GM12878 (cell line): Measurements from ENCODE around the gene XPOT. TPM values are rescaled to one million over a fixed set of nuclear protein-coding genes. Genes with fewer than 3 reads are reported as not detected.

Source experiments
- ATAC-seq: fragments of 200-7000 bp; cut with Tn5 transposase; 3 replicates; pipeline ENCODE4 v1.9.1; 2020; ENCODE audit warnings: mild to moderate bottlenecking, moderate library complexity
- Bru-seq: library from RNA; stranded (reverse); fragments of 400-500 nt; gene quantifications from one replicate; lab custom pipeline; 2021; lab: Mats Ljungman, UMichigan
- BruChase-seq, 2 experiments: library from RNA; stranded (reverse); fragments of 400-500 nt; gene quantifications; one replicate each; lab custom pipeline; 2021; lab: Mats Ljungman, UMichigan
- BruUV-seq: library from RNA; stranded (reverse); fragments of 400-500 nt; replicated peaks from 2 replicates; lab custom pipeline; 2021; lab: Mats Ljungman, UMichigan
- CTCF ChIA-PET: fragments of 300-600 bp; sonication (Branson Sonifier 250); formaldehyde crosslinking; extraction: SDS; loops from one replicate; lab custom pipeline; 2021; ENCODE audit warnings: inconsistent platforms; lab: Yijun Ruan, JAX
- POLR2A ChIA-PET: fragments of 350-600 bp; formaldehyde crosslinking; extraction: SDS; loops from one replicate; lab custom pipeline; 2021; ENCODE audit warnings: inconsistent platforms; lab: Charles Lee
- RAD21 ChIA-PET: fragments of 300-600 bp; sonication (Branson Sonifier 250); formaldehyde crosslinking; loops from one replicate; lab custom pipeline; 2023; ENCODE audit warnings: antibody characterized with exemption; ENCODE audit not compliant: unreplicated experiment; lab: Charles Lee
- SMC1A ChIA-PET: fragments of 300-600 bp; sonication (Branson Sonifier 250); formaldehyde crosslinking; loops from one replicate; lab custom pipeline; 2023; ENCODE audit not compliant: unreplicated experiment, uncharacterized antibody; lab: Charles Lee
- DNase-seq: peaks from one replicate; pipeline ENCODE4 v3.0.0-alpha.2; 2011; ENCODE audit warnings: low read depth, low spot score
- FAIRE-seq: peaks from 3 replicates; lab custom pipeline; 2011; peaks lifted over from hg19 to GRCh38; lab: Jason Lieb, UNC
- H2AFZ ChIP-seq: 2 replicates; pipeline ENCODE4 v1.6.0; 2011; ENCODE audit warnings: low read depth, low read length, control low read depth; ENCODE audit not compliant: control insufficient read depth
- H3K27ac ChIP-seq: 2 replicates; pipeline ENCODE4 v1.5.1; 2011; ENCODE audit warnings: control low read depth; ENCODE audit not compliant: control insufficient read depth, insufficient read depth
- H3K27me3 ChIP-seq, 2 experiments: replicated peaks in 1 of 2; 2 replicates each; pipeline versions ENCODE4 v1.6.0 to v1.6.1; 2011; ENCODE audit warnings: low read length in 1 of 2; ENCODE audit not compliant: control insufficient read depth in 2 of 2, insufficient read depth in 2 of 2
- H3K36me3 ChIP-seq, 2 experiments: 2 replicates each; pipeline ENCODE4 v1.5.1; 2011; ENCODE audit warnings: low read length in 1 of 2; ENCODE audit not compliant: control insufficient read depth in 2 of 2, insufficient read depth in 2 of 2
- H3K4me1 ChIP-seq: 2 replicates; pipeline ENCODE4 v1.6.1; 2011; ENCODE audit warnings: mild to moderate bottlenecking, low read length, moderate library complexity, mixed read lengths; ENCODE audit not compliant: control insufficient read depth, insufficient read depth
- H3K4me2 ChIP-seq: 2 replicates; pipeline ENCODE4 v1.6.0; 2011; ENCODE audit warnings: control low read depth; ENCODE audit not compliant: control insufficient read depth, insufficient read depth
- H3K4me3 ChIP-seq: fragments of 200-600 bp; sonication (generic); 2 replicates; pipeline ENCODE4 v1.5.1; 2016
- H3K79me2 ChIP-seq: 2 replicates; pipeline ENCODE4 v1.6.0; 2011; ENCODE audit warnings: low read length; ENCODE audit not compliant: control insufficient read depth, insufficient read depth
- H3K9ac ChIP-seq: 2 replicates; pipeline ENCODE4 v1.8.0; 2011; ENCODE audit warnings: low read length, control low read depth, mixed read lengths; ENCODE audit not compliant: control insufficient read depth, insufficient read depth
- H3K9me3 ChIP-seq: replicated peaks from 3 replicates; pipeline ENCODE4 v1.5.1; 2011; ENCODE audit warnings: mild to moderate bottlenecking, low read length; ENCODE audit not compliant: control insufficient read depth, insufficient read depth
- H4K20me1 ChIP-seq: 2 replicates; pipeline ENCODE4 v1.6.0; 2011; ENCODE audit not compliant: control insufficient read depth, insufficient read depth
- BHLHE40 ChIP-seq, 2 experiments: fragments of 450-650 bp in 1 of 2; IDR thresholded peaks; 2 replicates each; pipeline ENCODE4 v1.6.1; 2011 to 2017; ENCODE audit warnings: low read depth in 2 of 2, borderline replicate concordance in 1 of 2, improper control_type of control experiment in 1 of 2, low read length in 1 of 2, mild to moderate bottlenecking in 1 of 2
- GABPA ChIP-seq: IDR thresholded peaks from 2 replicates; pipeline ENCODE4 v1.6.1; 2014; ENCODE audit warnings: antibody characterized with exemption, low read depth, mild to moderate bottlenecking, inconsistent platforms
- HCFC1 ChIP-seq: fragments of 150-350 bp; IDR thresholded peaks from 2 replicates; pipeline ENCODE4 v1.6.1; 2014; ENCODE audit warnings: low read length
- HDGF ChIP-seq: fragments of 450-650 bp; IDR thresholded peaks from 2 replicates; pipeline ENCODE4 v1.6.1; 2016; ENCODE audit warnings: antibody characterized with exemption
- MEF2A ChIP-seq: IDR thresholded peaks from 2 replicates; pipeline ENCODE4 v1.6.1; 2011; ENCODE audit warnings: low read depth, mild to moderate bottlenecking, low read length, moderate library complexity; ENCODE audit not compliant: insufficient read depth
- MTA3 ChIP-seq: IDR thresholded peaks from 2 replicates; pipeline ENCODE4 v1.6.1; 2012; ENCODE audit warnings: low read length, inconsistent platforms, borderline replicate concordance
- RB1 ChIP-seq: fragments of 450-650 bp; formaldehyde crosslinking; IDR thresholded peaks from 2 replicates; pipeline ENCODE4 v1.6.1; 2017; ENCODE audit warnings: mild to moderate bottlenecking, borderline replicate concordance
- SIX5 ChIP-seq: IDR thresholded peaks from 2 replicates; pipeline ENCODE4 v1.6.1; 2011; ENCODE audit warnings: mild to moderate bottlenecking, low read depth, low read length, moderate library complexity; ENCODE audit not compliant: severe bottlenecking
- SREBF1 ChIP-seq: IDR thresholded peaks from 2 replicates; pipeline ENCODE4 v1.6.1; 2012; ENCODE audit warnings: mild to moderate bottlenecking, low read length
- STAT3 ChIP-seq: IDR thresholded peaks from 2 replicates; pipeline ENCODE4 v1.6.1; 2011; ENCODE audit warnings: low read depth, low read length, improper control_type of control experiment
- SUPT20H ChIP-seq: IDR thresholded peaks from 2 replicates; pipeline ENCODE4 v1.6.1; 2011; ENCODE audit warnings: low read depth, mild to moderate bottlenecking, low read length, moderate library complexity, borderline replicate concordance; ENCODE audit not compliant: control insufficient read depth
- ZNF384 ChIP-seq: IDR thresholded peaks from 2 replicates; pipeline ENCODE4 v1.6.1; 2012; ENCODE audit warnings: low read depth, mild to moderate bottlenecking, low read length, improper control_type of control experiment, borderline replicate concordance
- WGBS: methylation state at CpG from one replicate; pipeline ENCODE4 v1.1.6; 2016; ENCODE audit warnings: low lambda C conversion rate; ENCODE audit not compliant: insufficient replicate concordance, insufficient coverage; ENCODE audit errors: missing lambda C conversion rate; 5-methylcytosine and 5-hydroxymethylcytosine counted together
- in situ Hi-C: fragments of 300-500 bp; cut with MboI; formaldehyde crosslinking; loops from 9 replicates; pipeline ENCODE4 v1.14.3; 2018; ENCODE audit warnings: mixed read lengths
- intact Hi-C: fragments of 100-400 bp; cut with micrococcal nuclease; formaldehyde crosslinking; loops from one replicate; pipeline ENCODE4 v1.14.2; 2022; ENCODE audit not compliant: unreplicated experiment
- long read RNA-seq, 2 experiments: library from polyadenylated mRNA; unstranded; transcript quantifications; one replicate each; pipeline ENCODE4 v2.0.0, GENCODE V29; 2019 to 2020
- polyA minus RNA-seq, 3 experiments: library from RNA; depleted of rRNA, polyadenylated mRNA; stranded (reverse); fragments of >200 nt; gene quantifications; 2 replicates each; pipeline ENCODE4 v1.2.3, GENCODE V29; 2011
- polyA plus RNA-seq, 11 experiments: library from polyadenylated mRNA; depleted of rRNA in 4 of 11; unstranded in 6 of 11; stranded (reverse) in 5 of 11; fragments of >200 nt; fragmentation: Nextera tagmentation in 4 of 11; fragmentation: Illumina TruSeq in 1 of 11; extraction: Ambion mirVana in 4 of 11; extraction: Trizol in 1 of 11; gene quantifications; 1 replicate in 1 of 11; 2 replicates in 10 of 11; pipeline versions ENCODE4 v1.2.1 to v1.2.3, GENCODE V29; 2011 to 2016; ENCODE audit warnings: inconsistent platforms in 2 of 11, missing spikeins in 2 of 11, low read depth in 1 of 11
- total RNA-seq, 4 experiments: library from RNA; depleted of rRNA in 3 of 4; stranded (reverse); fragments of >200 nt in 3 of 4; fragmentation: Illumina TruSeq in 1 of 4; extraction: Trizol in 1 of 4; gene quantifications; 2 replicates each; pipeline versions ENCODE4 v1.2.1 to v1.2.3, GENCODE V29; 2013 to 2021
- TF ChIP-seq, protein P1 (sequence below): IDR thresholded peaks from 2 replicates; pipeline ENCODE4 v1.6.1; 2011; ENCODE audit warnings: borderline replicate concordance, low read depth, mild to moderate bottlenecking, moderate library complexity, mixed read lengths, low read length; ENCODE audit not compliant: insufficient read depth; ENCODE audit errors: extremely low read length
- TF ChIP-seq, protein P2 (sequence below): IDR thresholded peaks from 2 replicates; pipeline ENCODE4 v1.6.1; 2011; ENCODE audit warnings: low read depth, low read length, improper control_type of control experiment, borderline replicate concordance
- TF ChIP-seq, protein P3 (sequence below): fragments of 450-650 bp; IDR thresholded peaks from 2 replicates; pipeline ENCODE4 v1.6.1; 2014; ENCODE audit warnings: mild to moderate bottlenecking

XPOT gene
- total RNA-seq (2013; cell fraction: nucleolus; rRNA removed), result 84.1 and 89.9 TPM in 2 replicates
- total RNA-seq (2014; rRNA removed), result 48.9 and 51.7 TPM in 2 replicates
- 52.3 and 54.7 TPM in 2 replicates for total RNA-seq (2014; rRNA removed; fragmentation: Illumina TruSeq; extraction: Trizol)
- total RNA-seq (2021), result 64.5 and 69.1 TPM in 2 replicates
- polyA plus RNA-seq (2011; ENCODE audit: low read depth), result 22.2 TPM
- 60.0 and 87.4 TPM in 2 replicates for polyA plus RNA-seq (2011; rRNA removed)
- 22.6 and 24.7 TPM in 2 replicates for polyA plus RNA-seq (2011; cell fraction: cytosol; rRNA removed)
- 50.1 and 56.8 TPM in 2 replicates for polyA plus RNA-seq (2011; cell fraction: nucleus; rRNA removed)
- 32.8 and 39.8 TPM in 2 replicates for polyA plus RNA-seq (2012)
- 63.2 and 73.4 TPM in 2 replicates for polyA plus RNA-seq (2014; fragmentation: Illumina TruSeq; extraction: Trizol)
- 10 to 100 TPM; 11.9 to 14.8 TPM for polyA plus RNA-seq (2014; fragmentation: Nextera tagmentation; extraction: Ambion mirVana)
- polyA plus RNA-seq (2014; rRNA removed), result 33.3 and 40.9 TPM in 2 replicates
- 10 to 100 TPM; 54.7 to 66.3 TPM for polyA plus RNA-seq (2016; fragmentation: Nextera tagmentation; extraction: Ambion mirVana)
- polyA minus RNA-seq (2011; rRNA and poly(A)+ RNA removed), result 36.2 and 49.0 TPM in 2 replicates
- polyA minus RNA-seq (2011; cell fraction: cytosol; rRNA and poly(A)+ RNA removed), result 22.5 and 23.0 TPM in 2 replicates
- 23.1 and 37.7 TPM in 2 replicates for polyA minus RNA-seq (2011; cell fraction: nucleus; rRNA and poly(A)+ RNA removed)
- percentile 80 among the genes with signal in this experiment for Bru-seq, nascent RNA
- percentile 87 among the genes with signal in this experiment for BruChase-seq, experiment 1, labeled RNA remaining after a 6-hour chase
- BruChase-seq, experiment 2, labeled RNA remaining after a 2-hour chase, result percentile 83 among the genes with signal in this experiment
- long read RNA-seq, experiment 1, full-length matches to known transcripts, result 6 of 17 reads
- long read RNA-seq, experiment 1, partial matches to known transcripts, result 8 of 17 reads
- long read RNA-seq, experiment 1, other reads (novel, unspliced or antisense), result 3 of 17 reads
- long read RNA-seq, experiment 2, full-length matches to known transcripts, result 1 of 24 reads
- long read RNA-seq, experiment 2, partial matches to known transcripts, result 16 of 24 reads
- long read RNA-seq, experiment 2, other reads (novel, unspliced or antisense), result 7 of 24 reads

GRCh38 chr12:64403707-64404469 is at the start of gene XPOT:
Gene XPOT (plus strand): TSS chr12:64404392. CDS start chr12:64410036, 5,644 bp downstream.
- peak within 1 kb of the TSS; percentile 88 for H3K9ac ChIP-seq
- H2AFZ ChIP-seq, result peak within 1 kb of the TSS; percentile 98
- in situ Hi-C loops, result no loop called here
- peak within 1 kb of the TSS; percentile 93 for H3K27ac ChIP-seq
- ChIA-PET POLR2A (no interaction called here), SMC1A (interaction anchor here (1.1 to 1.3 kb wide), 2 partner anchors 14 to 47 kb away, joined by 3 to 4 read pairs; no protein-coding TSS in a partner anchor), RAD21 (interaction anchor here (0.5 to 1.2 kb wide), 4 partner anchors 14 to 400 kb away, joined by 3 to 4 read pairs (median 3); no protein-coding TSS in a partner anchor), CTCF (interaction anchor here (0.8 to 1.6 kb wide), 3 partner anchors 10 to 56 kb away, joined by 3 to 5 read pairs (median 3); no protein-coding TSS in a partner anchor)
- no peaks in the 10 kb centered on the region for H3K27me3 ChIP-seq
- 12% methylated on average over 59 of the region's 60 CpGs for whole genome bisulfite sequencing
- H3K9me3 ChIP-seq, result no peaks in the 10 kb centered on the region
- peak; percentile 84 for DNase-seq
- peaks cover 4% of the 10 kb centered on the region for H3K4me1 ChIP-seq
- intact Hi-C loops, result loop anchor here (1.0 to 10.0 kb wide), 3 partner anchors 48 to 1761 kb away; partner anchors contain the start of genes KICS2, TBK1 and TMBIM4
- BruUV-seq, result TSS peak; percentile 97
- peak within 1 kb of the TSS; percentile 85 for H3K4me3 ChIP-seq
- peak; percentile 95 for ATAC-seq
- H3K4me2 ChIP-seq, result peak within 1 kb of the TSS; percentile 75
- peaks cover 39% of the 10 kb centered on the region for H3K79me2 ChIP-seq
- peak; percentile 84 for FAIRE-seq
- H4K20me1 ChIP-seq, result no peaks in the 10 kb centered on the region
- H3K36me3 ChIP-seq, result no peaks in the 10 kb centered on the region
- TF ChIP-seq GABPA (peak; percentile 76), HDGF (no peak), MTA3 (no peak), SIX5 (peak; percentile 88), BHLHE40 (IDR thresholded peaks at IDR 0.05; ENCODE audit: borderline replicate concordance in 1 of 2, low read depth in 2 of 2, low read length in 1 of 2) (peak; percentile 26 to 77; a peak in 2 of 4 replicates), SUPT20H (no peak), MEF2A (0 out of 2 replicates have a peak, but pooled peaks have one; percentile 23), SREBF1 (peak; percentile 56; the same call in 1 of the 2 replicates), RB1 (0 out of 2 replicates have a peak, but pooled peaks have one; percentile 84), STAT3 (no peak), HCFC1 (peak; percentile 92), ZNF384 (no peak)
- TF ChIP-seq, protein P1, sequence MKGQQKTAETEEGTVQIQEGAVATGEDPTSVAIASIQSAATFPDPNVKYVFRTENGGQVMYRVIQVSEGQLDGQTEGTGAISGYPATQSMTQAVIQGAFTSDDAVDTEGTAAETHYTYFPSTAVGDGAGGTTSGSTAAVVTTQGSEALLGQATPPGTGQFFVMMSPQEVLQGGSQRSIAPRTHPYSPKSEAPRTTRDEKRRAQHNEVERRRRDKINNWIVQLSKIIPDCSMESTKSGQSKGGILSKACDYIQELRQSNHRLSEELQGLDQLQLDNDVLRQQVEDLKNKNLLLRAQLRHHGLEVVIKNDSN, result peak; percentile 58
- TF ChIP-seq, protein P2, sequence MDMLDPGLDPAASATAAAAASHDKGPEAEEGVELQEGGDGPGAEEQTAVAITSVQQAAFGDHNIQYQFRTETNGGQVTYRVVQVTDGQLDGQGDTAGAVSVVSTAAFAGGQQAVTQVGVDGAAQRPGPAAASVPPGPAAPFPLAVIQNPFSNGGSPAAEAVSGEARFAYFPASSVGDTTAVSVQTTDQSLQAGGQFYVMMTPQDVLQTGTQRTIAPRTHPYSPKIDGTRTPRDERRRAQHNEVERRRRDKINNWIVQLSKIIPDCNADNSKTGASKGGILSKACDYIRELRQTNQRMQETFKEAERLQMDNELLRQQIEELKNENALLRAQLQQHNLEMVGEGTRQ, result peak; percentile 4; the same call in 1 of the 2 replicates
- TF ChIP-seq, protein P3, sequence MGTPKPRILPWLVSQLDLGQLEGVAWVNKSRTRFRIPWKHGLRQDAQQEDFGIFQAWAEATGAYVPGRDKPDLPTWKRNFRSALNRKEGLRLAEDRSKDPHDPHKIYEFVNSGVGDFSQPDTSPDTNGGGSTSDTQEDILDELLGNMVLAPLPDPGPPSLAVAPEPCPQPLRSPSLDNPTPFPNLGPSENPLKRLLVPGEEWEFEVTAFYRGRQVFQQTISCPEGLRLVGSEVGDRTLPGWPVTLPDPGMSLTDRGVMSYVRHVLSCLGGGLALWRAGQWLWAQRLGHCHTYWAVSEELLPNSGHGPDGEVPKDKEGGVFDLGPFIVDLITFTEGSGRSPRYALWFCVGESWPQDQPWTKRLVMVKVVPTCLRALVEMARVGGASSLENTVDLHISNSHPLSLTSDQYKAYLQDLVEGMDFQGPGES, result no peak
